Kidney (tissue), 14 donors: ENCODE measurements around the gene BCL2L11. TPM values are rescaled to one million over a fixed set of nuclear protein-coding genes. Genes with fewer than 3 reads are reported as not detected.

ENCODE experiments used
- DNase-seq, 5 donors: peaks; one replicate each; pipeline ENCODE4 v3.0.0-alpha.2; 2013 to 2020
- FAIRE-seq: peaks from 2 replicates; lab custom pipeline; 2012; peaks lifted over from hg19 to GRCh38; lab: Jason Lieb, UNC
- H3K27ac ChIP-seq, 2 donors: one replicate each; pipeline ENCODE4 v1.7.0; 2013; ENCODE audit warnings: low read depth in 2 of 2, low read length in 2 of 2, inconsistent platforms in 1 of 2
- H3K27me3 ChIP-seq: one replicate; pipeline ENCODE4 v1.7.1; 2013; ENCODE audit warnings: low read length, inconsistent platforms; ENCODE audit not compliant: control insufficient read depth, insufficient read depth
- H3K36me3 ChIP-seq, 3 donors: one replicate each; pipeline versions ENCODE4 v1.7.0 to v1.7.1; 2013; ENCODE audit warnings: low read length in 3 of 3, control low read depth in 1 of 3, inconsistent platforms in 1 of 3; ENCODE audit not compliant: insufficient read depth in 3 of 3, control insufficient read depth in 2 of 3
- H3K4me1 ChIP-seq, 3 donors: one replicate each; pipeline versions ENCODE4 v1.7.0 to v1.7.1; 2013; ENCODE audit warnings: low read length in 3 of 3, inconsistent platforms in 1 of 3, low read depth in 1 of 3; ENCODE audit not compliant: control insufficient read depth in 2 of 3, insufficient read depth in 2 of 3
- H3K4me3 ChIP-seq, 3 donors: one replicate each; pipeline versions ENCODE4 v1.7.0 to v1.8.1; 2013; ENCODE audit warnings: low read length in 3 of 3, control low read depth in 1 of 3, inconsistent platforms in 1 of 3
- H3K9ac ChIP-seq, 3 donors: one replicate each; pipeline versions ENCODE4 v1.7.0 to v1.7.1; 2013; ENCODE audit warnings: low read length in 3 of 3, control low read depth in 1 of 3, inconsistent platforms in 1 of 3
- H3K9me3 ChIP-seq, 3 donors: one replicate each; pipeline versions ENCODE4 v1.7.0 to v1.7.1; 2013; ENCODE audit warnings: low read length in 3 of 3, control low read depth in 1 of 3, inconsistent platforms in 1 of 3; ENCODE audit not compliant: control insufficient read depth in 2 of 3, insufficient read depth in 1 of 3
- CTCF ChIP-seq: IDR thresholded peaks from 3 replicates; pipeline ENCODE4 v1.5.1; 2012; ENCODE audit warnings: mild to moderate bottlenecking, moderate library complexity, borderline replicate concordance; ENCODE audit not compliant: insufficient read depth; ENCODE audit errors: extremely low read depth
- intact Hi-C: fragments of 100-400 bp; cut with DNase I; formaldehyde crosslinking; loops from one replicate; pipeline ENCODE4 v1.11.1; 2022
- polyA plus RNA-seq: library from polyadenylated mRNA; stranded (reverse); fragments of 350-450 nt; fragmentation: Illumina TruSeq; extraction: RNeasy Lipid Tissue Mini Kit (QIAGEN cat#74804); gene quantifications from one replicate; pipeline ENCODE4 v1.2.3, GENCODE V29; 2014; ENCODE audit warnings: low read depth, low replicate concordance; ENCODE audit not compliant: insufficient read depth
- total RNA-seq: library from RNA; stranded (reverse); fragmentation: NEBNext Ultra II Directional; extraction: Animal tissue kit (Norgen Biotek cat#: 25700); gene quantifications from one replicate; pipeline ENCODE4 v1.2.1, GENCODE V29; 2021
- donor health status: control.
- donor health status: control.
- donor health status: control.
- donor health status: control.
- donor health status: control.
- donor health status: DM: yes; HTN: yes; CAD: no.
- donor health status: Normal renal cell carcinoma (clear cell type).

BCL2L11 gene
- total and polyA plus RNA-seq, 2 donors from 2014 or later = 6.5 to 32.7 TPM

DNA sequence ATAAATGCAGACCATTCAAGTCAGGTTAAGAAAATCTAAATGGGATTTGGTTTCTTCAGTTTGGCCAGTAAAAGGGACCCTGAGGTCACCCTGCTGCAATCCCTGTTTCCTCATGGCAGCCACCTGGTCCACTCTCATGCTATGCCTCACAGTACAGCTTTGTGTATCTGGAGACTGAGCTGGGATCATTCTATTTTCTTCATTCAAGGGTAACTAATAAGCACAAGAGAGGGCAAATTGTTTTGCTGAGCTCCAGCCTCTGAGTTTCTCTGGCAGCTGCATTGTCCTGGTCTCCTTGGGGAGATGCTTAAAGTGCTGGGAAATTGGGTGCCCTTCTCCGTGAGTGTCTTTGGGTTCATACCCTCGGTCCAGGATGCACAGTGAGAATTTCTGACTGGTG, 18.5 kb upstream of the BCL2L11 start:
- Histone ChIP-seq H3K36me3 (no peaks in the 10 kb centered on the region), H3K9ac (no peak overlapping the region), H3K27ac (no peak overlapping the region), H3K9me3 (no peaks in the 10 kb centered on the region), H3K4me1 (no peaks in the 10 kb centered on the region), H3K27me3 (no peaks in the 10 kb centered on the region), H3K4me3 (no peak overlapping the region)
- no peak for FAIRE-seq
- no peak for TF ChIP-seq CTCF
- DNase-seq = no peak
- intact Hi-C loops = no loop called here

- DNase-seq = no peak
- FAIRE-seq = no peak
- Histone ChIP-seq H3K9me3 (no peaks in the 10 kb centered on the region), H3K27me3 (no peaks in the 10 kb centered on the region), H3K4me1 (no peaks in the 10 kb centered on the region), H3K9ac (no peak overlapping the region), H3K36me3 (no peaks in the 10 kb centered on the region), H3K27ac (no peak overlapping the region), H3K4me3 (no peak overlapping the region)
- intact Hi-C loops = no loop called here
- no peak for TF ChIP-seq CTCF
These were observed 14.8 kb upstream of the BCL2L11 start for GRCh38 chr2:111105926-111106325.

DNA sequence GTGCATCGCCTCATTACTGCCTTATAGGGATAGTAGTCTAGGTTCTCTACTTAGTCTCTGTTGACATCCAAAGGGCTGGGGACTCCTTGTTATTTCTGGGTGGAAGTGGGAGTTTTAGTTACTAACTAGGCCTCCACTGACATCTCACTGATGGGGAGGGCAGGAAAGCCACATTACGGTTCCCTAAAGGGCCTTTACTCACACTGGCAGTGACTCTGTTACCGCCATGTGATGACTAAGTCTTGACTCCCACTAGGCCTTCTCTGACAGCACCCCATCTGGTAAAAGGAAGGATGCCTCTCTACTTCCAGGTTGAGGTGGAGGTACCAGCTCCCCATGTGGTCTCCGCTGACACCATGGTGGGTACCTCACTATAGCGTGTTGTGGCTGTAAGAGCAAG, 14.0 kb upstream of the BCL2L11 start:
- Histone ChIP-seq H3K27me3 (no peaks in the 10 kb centered on the region), H3K4me3 (no peak overlapping the region), H3K4me1 (no peaks in the 10 kb centered on the region), H3K36me3 (no peaks in the 10 kb centered on the region), H3K27ac (no peak overlapping the region), H3K9ac (no peak overlapping the region), H3K9me3 (no peaks in the 10 kb centered on the region)
- TF ChIP-seq CTCF = no peak
- intact Hi-C loops = no loop called here
- no peak for FAIRE-seq
- DNase-seq = no peak

DNA sequence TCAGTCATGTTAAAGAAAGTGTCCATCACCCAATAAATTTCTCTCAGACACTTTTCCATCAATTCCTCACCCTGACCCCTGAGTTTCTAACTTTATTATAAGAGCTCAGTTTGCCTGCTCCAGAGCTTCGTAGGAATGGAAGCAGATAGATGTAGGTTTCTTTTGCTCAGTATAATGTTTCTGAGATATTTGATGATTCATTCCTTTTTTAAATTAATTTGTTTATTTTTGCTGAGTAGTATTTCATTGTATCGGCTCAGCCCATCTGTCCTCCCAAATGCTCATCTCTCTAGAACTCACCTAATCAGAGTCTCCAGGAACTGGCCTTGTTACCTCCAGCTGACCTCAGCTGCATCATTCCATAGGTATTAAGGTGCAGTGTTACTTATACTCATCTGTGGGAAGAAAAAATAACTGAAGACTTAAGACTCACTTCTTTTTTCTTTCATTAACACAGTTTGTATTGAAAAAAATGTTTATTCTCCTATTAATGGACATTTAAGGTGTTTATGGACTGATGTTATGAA, 11.9 kb upstream of the BCL2L11 start:
- no peak for FAIRE-seq
- no peak for DNase-seq
- no peaks in the 10 kb centered on the region for H3K36me3 ChIP-seq
- no peaks in the 10 kb centered on the region for H3K4me1 ChIP-seq
- H3K9me3 ChIP-seq = no peaks in the 10 kb centered on the region
- H3K9ac ChIP-seq = no peak overlapping the region
- intact Hi-C loops = no loop called here
- no peaks in the 10 kb centered on the region for H3K27me3 ChIP-seq
- no peak for TF ChIP-seq CTCF
- H3K4me3 ChIP-seq = no peak overlapping the region
- H3K27ac ChIP-seq = no peak overlapping the region
